Prostate gland (tissue), 2 donors: Measurements from ENCODE around the gene NCKIPSD. TPM values are rescaled to one million over a fixed set of nuclear protein-coding genes. Genes with fewer than 3 reads are reported as not detected.

Experiments used
- DNase-seq: peaks from one replicate; pipeline ENCODE4 v3.0.0-alpha.2; 2019; ENCODE audit warnings: low spot score
- H3K27ac ChIP-seq, 2 donors: fragments of 200-600 bp; sonication (generic); 2 replicates each; pipeline ENCODE4 v1.5.1; 2017 to 2019
- H3K27me3 ChIP-seq: fragments of 200-600 bp; sonication (generic); replicated peaks from 2 replicates; pipeline ENCODE4 v1.5.1; 2019; ENCODE audit not compliant: insufficient read depth
- H3K36me3 ChIP-seq, 2 donors: fragments of 200-600 bp; sonication (generic); 1 replicate in 1 of 2; 2 replicates in 1 of 2; pipeline versions ENCODE4 v1.5.1 to v1.8.1; 2017 to 2019
- H3K4me1 ChIP-seq: fragments of 200-600 bp; sonication (generic); replicated peaks from 2 replicates; pipeline ENCODE4 v1.5.1; 2019
- H3K4me3 ChIP-seq, 2 donors: fragments of 200-600 bp; sonication (generic); 2 replicates each; pipeline ENCODE4 v1.5.1; 2017 to 2019
- H3K9me3 ChIP-seq: fragments of 200-600 bp; sonication (generic); 2 replicates; pipeline ENCODE4 v1.5.1; 2017
- CTCF ChIP-seq, 4 experiments: fragments of 200-600 bp in 2 of 4; fragments of 450-650 bp in 2 of 4; sonication (generic) in 2 of 4; IDR thresholded peaks; 1 replicate in 3 of 4; 2 replicates in 1 of 4; pipeline ENCODE4 v1.5.1; 2016 to 2019; ENCODE audit warnings: antibody characterized with exemption in 4 of 4, mild to moderate bottlenecking in 2 of 4, moderate library complexity in 2 of 4
- POLR2A ChIP-seq: fragments of 450-650 bp; IDR thresholded peaks from one replicate; pipeline ENCODE4 v1.6.1; 2016; ENCODE audit warnings: antibody characterized with exemption, mild to moderate bottlenecking
- POLR2AphosphoS5 ChIP-seq: sonication (generic); formaldehyde crosslinking; IDR thresholded peaks from one replicate; pipeline ENCODE4 v1.6.1; 2017; ENCODE audit warnings: antibody characterized with exemption
- WGBS: methylation state at CpG from one replicate; pipeline ENCODE4 v1.1.5; 2018; 5-methylcytosine and 5-hydroxymethylcytosine counted together
- intact Hi-C: fragments of 100-400 bp; cut with DNase I; formaldehyde crosslinking; loops from one replicate; pipeline ENCODE4 v1.14.2; 2022
- total RNA-seq, 2 donors: library from RNA; depleted of rRNA; stranded (reverse); fragments of >200 nt; gene quantifications; one replicate each; pipeline ENCODE4 v1.1.0, GENCODE V29; 2016

The NCKIPSD gene
- total RNA-seq, 2 donors from 2014 or later = 32.9 to 83.3 TPM

- WGBS = 38% methylated on average over 23 of the region's 23 CpGs
These were observed 9.1 kb upstream of the NCKIPSD start for GRCh38 chr3:48694610-48695392.

GRCh38 chr3:48693826-48694225, 8.1 kb upstream of the NCKIPSD start:
- Histone ChIP-seq H3K4me1 (peaks cover 5% of the 10 kb centered on the region), H3K9me3 (no peaks in the 10 kb centered on the region), H3K27me3 (no peaks in the 10 kb centered on the region), H3K36me3 (peaks cover 7 to 15% of the 10 kb centered on the region in 2 donors), H3K4me3 (peak overlapping the region; percentile 20 to 27), H3K27ac (peak overlapping the region; percentile 74 to 76)
- DNase-seq = no peak
- TF ChIP-seq CTCF (IDR thresholded peaks at IDR 0.05) = no peak
- no peak for TF ChIP-seq POLR2A
- no peak for TF ChIP-seq POLR2AphosphoS5
- intact Hi-C loops = no loop called here
- 73% methylated on average over 8 of the region's 8 CpGs for WGBS

More at GRCh38 chr3:48694610-48695392, 9.1 kb upstream of the NCKIPSD start:
- H3K4me1 ChIP-seq = peaks cover 5% of the 10 kb centered on the region
- TF ChIP-seq POLR2A = no peak
- TF ChIP-seq CTCF (IDR thresholded peaks at IDR 0.05) = no peak
- TF ChIP-seq POLR2AphosphoS5 = peak; percentile 53
- no peaks in the 10 kb centered on the region for H3K9me3 ChIP-seq
- H3K36me3 ChIP-seq = peaks cover 0 to 8% of the 10 kb centered on the region in 2 donors
- H3K27me3 ChIP-seq = no peaks in the 10 kb centered on the region
- peak overlapping the region; percentile 20 to 27 for H3K4me3 ChIP-seq
- peak; percentile 71 for DNase-seq
- intact Hi-C loops = no loop called here
- H3K27ac ChIP-seq = peak overlapping the region; percentile 74 to 76

- no peaks in the 10 kb centered on the region for H3K27me3 ChIP-seq
- no peak overlapping the region for H3K27ac ChIP-seq
- no peak for DNase-seq
- peaks cover 5% of the 10 kb centered on the region for H3K4me1 ChIP-seq
- H3K36me3 ChIP-seq = peaks cover 15 to 20% of the 10 kb centered on the region in 2 donors
- no peaks in the 10 kb centered on the region for H3K9me3 ChIP-seq
- intact Hi-C loops = no loop called here
- no peak for TF ChIP-seq POLR2AphosphoS5
- no peak for TF ChIP-seq CTCF (IDR thresholded peaks at IDR 0.05)
- TF ChIP-seq POLR2A = no peak
- H3K4me3 ChIP-seq = no peak overlapping the region
These were observed 6.8 kb upstream of the NCKIPSD start for GRCh38 chr3:48692551-48692950.

- 80% methylated on average over 2 of the region's 2 CpGs for WGBS
- intact Hi-C loops = no loop called here
- no peak overlapping the region for H3K27ac ChIP-seq
- no peaks in the 10 kb centered on the region for H3K27me3 ChIP-seq
- no peak for TF ChIP-seq POLR2AphosphoS5
- no peak for TF ChIP-seq POLR2A
- no peak for TF ChIP-seq CTCF (IDR thresholded peaks at IDR 0.05)
- peaks cover 2% of the 10 kb centered on the region for H3K4me1 ChIP-seq
- DNase-seq = no peak
- H3K9me3 ChIP-seq = no peaks in the 10 kb centered on the region
- peaks cover 15 to 23% of the 10 kb centered on the region in 2 donors for H3K36me3 ChIP-seq
- no peak overlapping the region for H3K4me3 ChIP-seq
These were observed 5.2 kb upstream of the NCKIPSD start for GRCh38 chr3:48690846-48691458.
